ENCODE measurements around the gene CDV3. TPM values are rescaled to one million over a fixed set of nuclear protein-coding genes. Genes with fewer than 3 reads are reported as not detected.
"Not testable (repeated sequence)": the region's sequence is repeated elsewhere in the genome, so short reads cannot be mapped to it uniquely, and the experiment has no call there.

Gene CDV3
- total RNA-seq = 275 and 281 TPM in 2 replicates

GRCh38 chr3:133573629-133574194 is at the start of gene CDV3:
Gene CDV3 (plus strand): TSS chr3:133573686. CDS start chr3:133574045, 359 bp downstream.
- peaks cover 50% of the 10 kb centered on the region for H3K4me1 Mint-ChIP-seq
- H3K9me3 Mint-ChIP-seq = no peaks in the 10 kb centered on the region
- no peak for DNase-seq
- peak within 1 kb of the TSS; percentile 99 for H3K27ac Mint-ChIP-seq
- peaks cover 40% of the 10 kb centered on the region for H3K36me3 Mint-ChIP-seq (ENCODE audit: low read depth)
- no peaks in the 10 kb centered on the region for H3K27me3 Mint-ChIP-seq
- H3K4me3 Mint-ChIP-seq = peak within 1 kb of the TSS; percentile 91
- intact Hi-C loops (cut with micrococcal nuclease) = loop anchor here (1.0 to 5.0 kb wide), 11 partner anchors 22 to 1157 kb away; partner anchors contain the start of genes ANAPC13, CEP63, DNAJC13 and NPHP3

DNA sequence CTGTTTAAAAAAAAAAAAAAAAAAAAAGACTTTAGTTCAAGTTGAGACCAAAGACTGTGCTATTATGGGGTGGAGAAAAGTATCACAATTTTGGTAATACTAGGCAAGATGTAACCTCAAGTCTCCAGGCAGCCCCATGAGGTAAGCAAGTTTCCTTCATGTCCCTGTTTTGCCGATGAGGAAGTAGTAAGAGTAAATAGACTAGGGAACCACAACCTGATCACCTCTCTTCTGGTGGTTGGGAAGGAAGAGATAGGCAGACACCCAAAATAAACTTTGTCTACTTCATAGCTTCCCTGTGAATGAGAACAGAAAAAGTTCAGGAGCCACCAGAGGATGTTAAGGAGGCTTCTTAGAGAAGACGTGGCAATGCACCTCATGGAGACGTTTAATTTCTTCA is 49.7 kb upstream of the CDV3 start:
- H3K27me3 Mint-ChIP-seq; H3K4me3 Mint-ChIP-seq; H3K27ac Mint-ChIP-seq; DNase-seq; H3K4me1 Mint-ChIP-seq; H3K36me3 Mint-ChIP-seq (ENCODE audit: low read depth); intact Hi-C loops (cut with micrococcal nuclease); H3K9me3 Mint-ChIP-seq: not testable (repeated sequence)

GRCh38 chr3:133525435-133525834 is 48.1 kb upstream of the CDV3 start:
- peaks cover 7% of the 10 kb centered on the region for H3K9me3 Mint-ChIP-seq
- intact Hi-C loops (cut with micrococcal nuclease) = no loop called here

GRCh38 chr3:133527081-133527715 is 46.3 kb upstream of the CDV3 start:
- H3K27ac Mint-ChIP-seq = no peak overlapping the region
- peaks cover 7% of the 10 kb centered on the region for H3K9me3 Mint-ChIP-seq
- peaks cover 2% of the 10 kb centered on the region for H3K27me3 Mint-ChIP-seq
- DNase-seq = no peak
- no peaks in the 10 kb centered on the region for H3K36me3 Mint-ChIP-seq (ENCODE audit: low read depth)
- intact Hi-C loops (cut with micrococcal nuclease) = no loop called here
- no peak overlapping the region for H3K4me3 Mint-ChIP-seq
- H3K4me1 Mint-ChIP-seq = no peaks in the 10 kb centered on the region

More at GRCh38 chr3:133525435-133525834, 48.1 kb upstream of the CDV3 start:
- H3K27ac Mint-ChIP-seq = no peak overlapping the region
- no peaks in the 10 kb centered on the region for H3K36me3 Mint-ChIP-seq (ENCODE audit: low read depth)
- no peak for DNase-seq
- no peak overlapping the region for H3K4me3 Mint-ChIP-seq
- H3K4me1 Mint-ChIP-seq = no peaks in the 10 kb centered on the region
- peaks cover 2% of the 10 kb centered on the region for H3K27me3 Mint-ChIP-seq

DNA sequence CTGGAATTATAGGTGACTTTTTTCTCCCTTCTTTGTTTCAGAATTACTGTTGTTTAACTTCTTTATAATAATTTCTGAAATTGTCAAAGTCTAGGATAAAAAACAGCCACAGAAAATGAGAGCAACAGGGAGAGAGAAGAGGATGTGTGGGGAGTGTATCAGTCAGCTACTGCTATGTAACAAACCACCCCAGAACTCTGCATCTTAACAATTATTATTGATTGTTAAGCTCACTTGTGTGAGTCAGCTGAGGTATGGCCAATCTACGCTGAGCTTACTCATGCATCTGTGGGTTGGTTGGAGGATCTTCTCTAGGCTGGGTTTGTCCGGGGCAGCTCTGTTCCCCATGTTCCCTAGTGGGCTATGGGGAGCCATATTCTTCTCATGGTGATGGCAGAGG is 43.7 kb upstream of the CDV3 start:
- no peak overlapping the region for H3K4me3 Mint-ChIP-seq
- H3K36me3 Mint-ChIP-seq (ENCODE audit: low read depth) = no peaks in the 10 kb centered on the region
- H3K4me1 Mint-ChIP-seq = no peaks in the 10 kb centered on the region
- H3K27me3 Mint-ChIP-seq = peaks cover 2% of the 10 kb centered on the region
- H3K27ac Mint-ChIP-seq = no peak overlapping the region
- H3K9me3 Mint-ChIP-seq = peaks cover 11% of the 10 kb centered on the region
- DNase-seq = no peak
- intact Hi-C loops (cut with micrococcal nuclease) = no loop called here

- Mint-ChIP-seq H3K9me3 (peaks cover 11% of the 10 kb centered on the region), H3K4me3 (no peak overlapping the region), H3K36me3 (ENCODE audit: low read depth) (no peaks in the 10 kb centered on the region), H3K27me3 (peaks cover 2% of the 10 kb centered on the region), H3K27ac (no peak overlapping the region), H3K4me1 (no peaks in the 10 kb centered on the region)
- no peak for DNase-seq
- intact Hi-C loops (cut with micrococcal nuclease) = no loop called here
These were observed 41.5 kb upstream of the CDV3 start for GRCh38 chr3:133531981-133532380.

GRCh38 chr3:133532951-133533350 is 40.5 kb upstream of the CDV3 start:
- Mint-ChIP-seq H3K36me3 (ENCODE audit: low read depth) (no peaks in the 10 kb centered on the region), H3K9me3 (peaks cover 13% of the 10 kb centered on the region), H3K4me1 (no peaks in the 10 kb centered on the region), H3K4me3 (no peak overlapping the region), H3K27me3 (no peaks in the 10 kb centered on the region), H3K27ac (no peak overlapping the region)
- DNase-seq = no peak
- intact Hi-C loops (cut with micrococcal nuclease) = no loop called here

DNA sequence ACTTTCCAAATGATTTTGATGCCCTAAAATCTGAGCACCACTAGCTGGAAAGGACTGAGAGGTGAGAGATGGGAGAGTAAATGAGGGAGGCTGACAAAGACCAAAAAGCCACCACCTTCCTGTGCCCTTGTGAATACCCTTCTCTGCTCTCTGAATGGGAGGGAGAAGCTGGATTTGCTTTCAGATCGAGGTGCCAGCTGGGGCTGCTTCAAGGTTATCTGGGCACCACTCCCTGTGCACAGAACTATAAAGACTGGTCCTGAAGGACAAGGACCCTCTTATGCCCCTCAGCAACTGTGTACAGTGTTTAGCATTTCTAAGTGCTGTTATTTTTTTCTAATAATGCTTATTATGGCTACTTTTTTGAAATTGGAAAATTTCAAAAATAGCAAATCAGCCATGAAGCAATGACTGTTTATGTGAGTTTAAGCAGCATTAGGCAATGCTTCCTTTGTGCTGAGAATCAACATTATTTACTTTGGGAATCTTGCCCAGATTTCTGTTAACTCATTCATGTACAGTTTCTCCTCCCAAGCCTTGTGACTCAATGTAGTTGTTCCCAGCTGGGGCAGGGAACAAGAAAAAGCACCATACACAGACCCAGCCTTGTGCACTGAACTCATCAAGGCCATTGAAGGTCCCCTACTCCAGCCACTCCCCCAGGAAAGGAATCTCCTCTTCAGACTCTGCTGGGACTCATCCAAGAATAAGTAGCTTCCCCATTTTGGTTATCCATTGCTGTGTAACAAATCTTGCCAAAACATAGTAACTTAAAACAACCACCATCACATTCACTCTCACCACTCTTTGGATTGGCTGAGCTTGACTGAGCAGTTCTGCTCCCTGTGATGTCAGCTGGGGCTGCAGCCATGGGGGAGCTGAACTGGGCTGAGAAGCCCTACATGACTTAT is 37.3 kb upstream of the CDV3 start:
- no peak for DNase-seq
- no peaks in the 10 kb centered on the region for H3K36me3 Mint-ChIP-seq (ENCODE audit: low read depth)
- H3K4me1 Mint-ChIP-seq = no peaks in the 10 kb centered on the region
- H3K27ac Mint-ChIP-seq = no peak overlapping the region
- H3K27me3 Mint-ChIP-seq = no peaks in the 10 kb centered on the region
- H3K4me3 Mint-ChIP-seq = no peak overlapping the region
- H3K9me3 Mint-ChIP-seq = peaks cover 9% of the 10 kb centered on the region
- intact Hi-C loops (cut with micrococcal nuclease) = no loop called here

- intact Hi-C loops (cut with micrococcal nuclease); DNase-seq; H3K9me3 Mint-ChIP-seq; H3K27me3 Mint-ChIP-seq; H3K4me3 Mint-ChIP-seq; H3K36me3 Mint-ChIP-seq (ENCODE audit: low read depth); H3K27ac Mint-ChIP-seq; H3K4me1 Mint-ChIP-seq: not testable (repeated sequence)
These were observed 36.4 kb upstream of the CDV3 start for GRCh38 chr3:133537131-133537530.

DNA sequence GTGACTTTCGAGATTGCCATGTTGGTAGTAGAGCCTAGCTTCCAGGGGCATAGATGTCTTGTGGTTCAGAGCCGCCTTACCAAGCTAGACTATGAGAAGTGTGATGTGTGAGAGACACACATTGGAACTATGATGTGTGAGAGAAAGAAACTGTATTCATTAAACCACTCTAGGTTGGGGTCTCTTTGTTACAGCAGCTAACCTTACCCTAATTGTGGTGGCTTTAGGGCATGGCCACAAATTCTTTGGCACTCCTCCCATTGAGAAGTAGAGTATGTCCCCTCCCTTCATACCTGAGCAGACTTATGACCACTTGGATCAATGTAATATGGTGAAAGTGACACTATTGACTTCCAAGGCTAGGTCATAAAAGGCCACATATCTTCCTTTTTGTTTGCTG is 35.3 kb upstream of the CDV3 start:
- no peak overlapping the region for H3K4me3 Mint-ChIP-seq
- no peak overlapping the region for H3K27ac Mint-ChIP-seq
- no peaks in the 10 kb centered on the region for H3K36me3 Mint-ChIP-seq (ENCODE audit: low read depth)
- intact Hi-C loops (cut with micrococcal nuclease) = no loop called here
- peaks cover 9% of the 10 kb centered on the region for H3K9me3 Mint-ChIP-seq
- H3K27me3 Mint-ChIP-seq = no peaks in the 10 kb centered on the region
- H3K4me1 Mint-ChIP-seq = no peaks in the 10 kb centered on the region
- no peak for DNase-seq

- Mint-ChIP-seq H3K9me3 (peaks cover 5% of the 10 kb centered on the region), H3K4me1 (no peaks in the 10 kb centered on the region), H3K36me3 (ENCODE audit: low read depth) (no peaks in the 10 kb centered on the region), H3K27me3 (no peaks in the 10 kb centered on the region), H3K27ac (no peak overlapping the region), H3K4me3 (no peak overlapping the region)
- intact Hi-C loops (cut with micrococcal nuclease) = no loop called here
- DNase-seq = no peak
These were observed 32.4 kb upstream of the CDV3 start for GRCh38 chr3:133540896-133541674.

GRCh38 chr3:133542871-133543270 is 30.6 kb upstream of the CDV3 start:
- intact Hi-C loops (cut with micrococcal nuclease) = no loop called here
- Mint-ChIP-seq H3K27ac (no peak overlapping the region), H3K4me1 (no peaks in the 10 kb centered on the region), H3K9me3 (peaks cover 4% of the 10 kb centered on the region), H3K27me3 (no peaks in the 10 kb centered on the region), H3K4me3 (no peak overlapping the region), H3K36me3 (ENCODE audit: low read depth) (no peaks in the 10 kb centered on the region)
- DNase-seq = no peak

- H3K9me3 Mint-ChIP-seq; H3K27ac Mint-ChIP-seq; H3K27me3 Mint-ChIP-seq; DNase-seq; H3K4me3 Mint-ChIP-seq; intact Hi-C loops (cut with micrococcal nuclease); H3K4me1 Mint-ChIP-seq; H3K36me3 Mint-ChIP-seq (ENCODE audit: low read depth): not testable (repeated sequence)
These were observed 28.5 kb upstream of the CDV3 start for GRCh38 chr3:133544983-133545382.
